ENCODE results near the gene GJA4. TPM values are rescaled to one million over a fixed set of nuclear protein-coding genes. Genes with fewer than 3 reads are reported as not detected.

The GJA4 gene
- polyA plus RNA-seq, 1 donor from 2014 or later: not detected

- Histone ChIP-seq H3K4me2 (ENCODE audit: low read length) (no peak overlapping the region), H3K9me3 (ENCODE audit: low read length) (no peaks in the 10 kb centered on the region), H3K27ac (ENCODE audit: low read length) (no peak overlapping the region), H3K9me2 (ENCODE audit: insufficient read depth, low read length) (no peaks in the 10 kb centered on the region), H3K4me3 (ENCODE audit: low read length) (no peak overlapping the region), H3F3A (ENCODE audit: insufficient read depth, low read length, poor library complexity, severe bottlenecking) (no peaks in the 10 kb centered on the region), H3K9ac (ENCODE audit: low read length) (no peak overlapping the region), H3K27me3 (ENCODE audit: insufficient read depth, low read depth, low read length) (peaks cover 33% of the 10 kb centered on the region), H4K20me1 (ENCODE audit: insufficient read depth) (no peaks in the 10 kb centered on the region), H2AFZ (ENCODE audit: low read depth, low read length) (no peak overlapping the region), H3K36me3 (ENCODE audit: insufficient read depth, low read length) (no peaks in the 10 kb centered on the region), H3K79me2 (replicated peaks; ENCODE audit: insufficient read depth, low read length) (no peaks in the 10 kb centered on the region)
- TF ChIP-seq REST (IDR thresholded peaks at IDR 0.05; ENCODE audit: borderline replicate concordance) (no peak), MXI1 (conservative IDR thresholded peaks at IDR 0.05; ENCODE audit: poor library complexity, severe bottlenecking) (no peak), TAF1 (IDR thresholded peaks at IDR 0.05; ENCODE audit: low read depth) (no peak)
Observed at GRCh38 chr1:34777519-34778321, 15.1 kb upstream of the GJA4 start.

DNA sequence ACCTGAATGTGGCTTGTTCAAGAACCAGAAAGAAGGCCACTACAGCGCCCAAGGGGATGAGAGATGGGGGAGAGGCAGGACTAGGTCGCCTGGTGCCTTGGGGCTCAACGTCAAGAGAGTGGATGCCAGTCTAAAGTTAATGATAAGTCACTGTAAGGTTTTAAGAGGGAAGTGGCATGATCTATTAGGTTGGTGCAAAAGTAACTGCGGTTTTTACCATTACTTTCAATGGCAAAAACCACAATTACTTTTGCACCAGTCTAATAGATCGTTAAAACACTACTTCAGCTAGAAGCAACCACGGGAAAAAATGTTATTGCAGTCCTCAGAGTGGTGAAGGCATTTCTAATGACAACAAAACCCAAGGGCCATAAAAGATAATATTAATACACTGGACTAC lies 14.4 kb upstream of the GJA4 start:
- Histone ChIP-seq H2AFZ (ENCODE audit: low read depth, low read length) (no peak overlapping the region), H3K9me2 (ENCODE audit: insufficient read depth, low read length) (no peaks in the 10 kb centered on the region), H3K79me2 (replicated peaks; ENCODE audit: insufficient read depth, low read length) (no peaks in the 10 kb centered on the region), H3K27me3 (ENCODE audit: insufficient read depth, low read depth, low read length) (peaks cover 40% of the 10 kb centered on the region), H3F3A (ENCODE audit: insufficient read depth, low read length, poor library complexity, severe bottlenecking) (no peaks in the 10 kb centered on the region), H4K20me1 (ENCODE audit: insufficient read depth) (no peaks in the 10 kb centered on the region), H3K4me2 (ENCODE audit: low read length) (no peak overlapping the region), H3K36me3 (ENCODE audit: insufficient read depth, low read length) (no peaks in the 10 kb centered on the region), H3K4me3 (ENCODE audit: low read length) (no peak overlapping the region), H3K27ac (ENCODE audit: low read length) (no peak overlapping the region), H3K9me3 (ENCODE audit: low read length) (no peaks in the 10 kb centered on the region), H3K9ac (ENCODE audit: low read length) (no peak overlapping the region)
- TF ChIP-seq RAD21 (conservative IDR thresholded peaks at IDR 0.05) (no peak), REST (IDR thresholded peaks at IDR 0.05; ENCODE audit: borderline replicate concordance) (no peak), EP300 (conservative IDR thresholded peaks at IDR 0.05; ENCODE audit: poor library complexity, severe bottlenecking) (no peak), CTCF (IDR thresholded peaks at IDR 0.05; ENCODE audit: poor library complexity, severe bottlenecking) (no peak), TAF1 (IDR thresholded peaks at IDR 0.05; ENCODE audit: low read depth) (no peak), EZH2 (IDR thresholded peaks at IDR 0.05; ENCODE audit: borderline replicate concordance, insufficient read depth, low read length, poor library complexity, severe bottlenecking) (no peak), SMC3 (conservative IDR thresholded peaks at IDR 0.05; ENCODE audit: poor library complexity) (no peak), POLR2AphosphoS5 (IDR thresholded peaks at IDR 0.05) (no peak), MXI1 (conservative IDR thresholded peaks at IDR 0.05; ENCODE audit: poor library complexity, severe bottlenecking) (no peak)

Measured in neural cell (in vitro differentiated cells).